Spinal cord (tissue), 10 donors: Measurements from ENCODE around the gene HNRNPC. TPM values are rescaled to one million over a fixed set of nuclear protein-coding genes. Genes with fewer than 3 reads are reported as not detected.

Experiments used
- DNase-seq, 6 donors: peaks; one replicate each; pipeline versions ENCODE4 v3.0.0 to v3.0.0-alpha.2; 2013 to 2015; ENCODE audit warnings: low spot score in 6 of 6, low read depth in 4 of 6
- H3K27ac ChIP-seq: one replicate; pipeline ENCODE4 v1.5.1; 2013; ENCODE audit warnings: low read depth, low read length, control low read depth
- H3K27me3 ChIP-seq: one replicate; pipeline ENCODE4 v1.6.1; 2013; ENCODE audit warnings: low read length; ENCODE audit not compliant: control insufficient read depth, insufficient read depth
- H3K36me3 ChIP-seq: one replicate; pipeline ENCODE4 v1.6.1; 2013; ENCODE audit warnings: low read length; ENCODE audit not compliant: control insufficient read depth, insufficient read depth
- H3K4me1 ChIP-seq: one replicate; pipeline ENCODE4 v1.6.1; 2013; ENCODE audit warnings: low read length; ENCODE audit not compliant: control insufficient read depth, insufficient read depth
- H3K4me3 ChIP-seq: one replicate; pipeline ENCODE4 v1.5.1; 2013; ENCODE audit warnings: low read depth, low read length, control low read depth
- H3K9me3 ChIP-seq: one replicate; pipeline ENCODE4 v1.6.1; 2013; ENCODE audit warnings: low read length; ENCODE audit not compliant: control insufficient read depth, insufficient read depth
- WGBS: methylation state at CpG from one replicate; pipeline ENCODE4 v1.1.5; 2013; ENCODE audit warnings: missing lambda C conversion rate; ENCODE audit not compliant: insufficient coverage; 5-methylcytosine and 5-hydroxymethylcytosine counted together
- long read RNA-seq, 4 donors: transcript quantifications; one replicate each; lab custom pipeline, GENCODE V29; 2026
- polyA plus RNA-seq, 2 donors: library from polyadenylated mRNA; unstranded; fragments of 120-200 nt; gene quantifications; one replicate each; pipeline ENCODE4 v1.2.1, GENCODE V29; 2013; ENCODE audit not compliant: insufficient read length in 2 of 2
- total RNA-seq, 2 donors: library from RNA; depleted of rRNA in 1 of 2; stranded (reverse); fragments of 120-200 nt in 1 of 2; fragments of >200 nt in 1 of 2; gene quantifications; one replicate each; pipeline versions ENCODE4 v1.2.3 to v1.2.4, GENCODE V29; 2013 to 2014
- donor health status: healthy.

The HNRNPC gene
- total RNA-seq (100 to 1,000 TPM; 497 to 536 TPM), polyA plus RNA-seq (100 to 1,000 TPM; 492 to 522 TPM)
- long read RNA-seq, donor 1, full-length matches to known transcripts: 114 of 318 reads
- long read RNA-seq, donor 1, partial matches to known transcripts: 139 of 318 reads
- long read RNA-seq, donor 1, other reads (novel, unspliced or antisense): 65 of 318 reads
- long read RNA-seq, donor 2, transcript HNRNPC-205 (9 exons, 1,375 nt): major isoform, 19 of 80 reads
- long read RNA-seq, donor 2, partial matches to known transcripts: 45 of 80 reads
- long read RNA-seq, donor 2, other reads (novel, unspliced or antisense): 0 of 80 reads
- long read RNA-seq, donor 3, transcript HNRNPC-206 (3 exons, 724 nt): minor isoform, 6 of 120 reads
- long read RNA-seq, donor 3, transcript HNRNPC-205 (9 exons, 1,375 nt): major isoform, 16 of 120 reads
- long read RNA-seq, donor 3, partial matches to known transcripts: 72 of 120 reads
- long read RNA-seq, donor 3, other reads (novel, unspliced or antisense): 13 of 120 reads
- long read RNA-seq, donor 4, full-length matches to known transcripts: 214 of 1,051 reads
- long read RNA-seq, donor 4, partial matches to known transcripts: 726 of 1,051 reads
- long read RNA-seq, donor 4, other reads (novel, unspliced or antisense): 111 of 1,051 reads

DNA sequence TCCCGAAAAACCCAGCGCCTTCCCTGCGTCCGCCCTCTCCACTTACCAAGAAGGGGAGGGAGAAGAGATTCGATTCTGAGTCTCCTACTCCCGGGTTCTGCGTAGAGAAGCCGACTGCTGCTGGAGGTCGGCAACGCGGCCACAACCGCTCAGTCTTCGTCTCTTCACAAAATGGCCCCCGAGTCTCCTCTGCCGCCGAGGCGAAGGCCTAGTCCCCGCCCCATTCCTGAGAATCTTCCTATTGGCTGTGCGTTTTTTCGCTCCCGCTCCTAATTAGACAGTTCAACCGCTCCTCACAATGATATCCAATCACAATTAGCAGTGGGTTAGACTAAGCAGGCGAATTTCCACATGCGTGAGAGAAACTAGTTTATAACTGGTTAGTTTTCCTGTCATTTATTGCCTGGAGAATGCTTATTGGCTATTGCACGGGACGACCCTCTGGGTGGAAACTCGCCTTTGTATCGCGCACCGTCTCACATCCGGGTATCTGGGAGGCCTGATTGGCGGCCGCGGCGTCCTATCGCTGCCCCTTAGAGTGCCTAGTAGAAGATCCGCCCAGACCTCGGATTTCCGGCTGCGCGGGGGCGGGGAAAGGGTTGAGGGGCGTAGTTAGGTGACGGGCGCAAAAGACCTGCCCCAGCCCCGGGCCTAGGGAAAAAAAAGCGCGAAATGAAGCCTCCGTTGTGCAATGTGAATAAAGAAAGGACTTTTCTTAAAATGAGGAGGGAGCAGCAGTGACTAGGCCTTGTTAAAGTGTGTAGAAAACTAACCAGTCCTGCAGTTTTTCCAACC is at the start of gene HNRNPC:
HNRNPC (minus strand) TSS at position 191 of the 795 bp plus-strand sequence. CDS start 35,249 bp downstream, outside the sequence.
- under 1% methylated on average over 40 of the region's 49 CpGs for WGBS
- Histone ChIP-seq H3K36me3 (peaks cover 15% of the 10 kb centered on the region), H3K9me3 (no peaks in the 10 kb centered on the region), H3K27ac (peak within 1 kb of the TSS; percentile 90), H3K4me3 (peak within 1 kb of the TSS; percentile 94), H3K4me1 (peaks cover 20% of the 10 kb centered on the region), H3K27me3 (no peaks in the 10 kb centered on the region)
- DNase-seq: peak; percentile 100

DNA sequence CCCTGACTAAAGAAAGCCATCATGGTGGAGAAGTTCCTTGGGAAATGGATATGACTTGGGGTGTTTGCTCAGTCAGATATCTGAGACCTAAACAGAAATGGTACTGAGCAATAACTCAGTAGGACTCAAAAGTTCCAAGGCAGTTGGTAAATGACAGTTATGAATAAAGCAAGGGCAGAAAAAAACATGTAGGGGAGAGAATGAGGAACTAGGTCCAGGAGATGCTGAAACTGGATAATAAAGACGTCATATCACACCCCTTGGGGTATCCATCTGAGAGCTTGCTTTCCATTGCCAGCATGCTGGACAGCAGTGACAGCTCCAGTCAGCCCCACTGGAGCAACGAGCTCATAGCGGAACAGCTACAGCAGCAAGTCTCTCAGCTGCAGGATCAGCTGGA is 48.2 kb upstream of the HNRNPC start:
- no peak overlapping the region for H3K27ac ChIP-seq
- no peaks in the 10 kb centered on the region for H3K27me3 ChIP-seq
- WGBS: 65% methylated on average over 3 of the region's 3 CpGs
- no peaks in the 10 kb centered on the region for H3K9me3 ChIP-seq
- H3K4me1 ChIP-seq: no peaks in the 10 kb centered on the region
- DNase-seq: no peak
- no peak overlapping the region for H3K4me3 ChIP-seq
- no peaks in the 10 kb centered on the region for H3K36me3 ChIP-seq

DNA sequence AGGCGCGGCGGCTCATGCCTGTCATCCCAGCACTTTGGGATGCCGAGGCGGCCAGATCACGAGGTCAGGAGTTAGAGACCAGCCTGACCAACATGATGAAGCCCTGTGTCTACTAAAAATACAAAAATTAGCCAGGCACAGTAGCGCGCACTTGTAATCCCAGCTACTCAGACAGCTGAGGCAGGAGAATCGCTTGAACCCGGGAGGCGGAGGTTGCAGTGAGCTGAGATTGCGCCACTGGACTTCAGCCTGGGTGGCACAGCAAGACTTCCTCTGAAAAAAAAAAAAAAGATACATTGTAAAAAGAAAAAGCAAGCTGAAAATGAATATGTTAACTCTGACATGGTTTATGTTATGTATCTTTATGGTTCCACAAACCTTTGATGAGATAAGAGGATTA is 44.3 kb upstream of the HNRNPC start:
- no peak for DNase-seq
- WGBS: 97% methylated on average over 9 of the region's 12 CpGs
- Histone ChIP-seq H3K27me3 (no peaks in the 10 kb centered on the region), H3K4me3 (no peak overlapping the region), H3K27ac (no peak overlapping the region), H3K9me3 (no peaks in the 10 kb centered on the region), H3K4me1 (peaks cover 4% of the 10 kb centered on the region), H3K36me3 (no peaks in the 10 kb centered on the region)

DNA sequence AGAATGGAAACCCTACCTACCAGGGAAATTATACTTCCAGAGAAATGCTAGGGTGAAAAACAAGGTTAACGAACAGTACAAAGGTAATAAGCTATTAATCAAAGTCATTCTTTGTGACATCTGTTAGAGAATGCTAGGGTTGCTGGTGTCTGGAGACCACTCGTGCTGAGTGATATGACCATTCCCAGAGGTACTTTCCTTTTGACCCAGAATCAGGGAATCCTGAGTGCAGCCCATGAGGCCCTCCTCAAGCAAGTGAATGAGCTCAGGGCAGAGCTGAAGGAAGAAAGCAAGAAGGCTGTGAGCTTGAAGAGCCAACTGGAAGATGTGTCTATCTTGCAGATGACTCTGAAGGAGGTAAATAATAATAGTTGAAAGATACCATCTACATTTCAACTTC is 42.4 kb upstream of the HNRNPC start:
- H3K27ac ChIP-seq: no peak overlapping the region
- no peak overlapping the region for H3K4me3 ChIP-seq
- 29% methylated on average over 1 of the region's 2 CpGs for WGBS
- H3K27me3 ChIP-seq: no peaks in the 10 kb centered on the region
- DNase-seq: no peak
- no peaks in the 10 kb centered on the region for H3K36me3 ChIP-seq
- H3K4me1 ChIP-seq: peaks cover 4% of the 10 kb centered on the region
- H3K9me3 ChIP-seq: no peaks in the 10 kb centered on the region

DNA sequence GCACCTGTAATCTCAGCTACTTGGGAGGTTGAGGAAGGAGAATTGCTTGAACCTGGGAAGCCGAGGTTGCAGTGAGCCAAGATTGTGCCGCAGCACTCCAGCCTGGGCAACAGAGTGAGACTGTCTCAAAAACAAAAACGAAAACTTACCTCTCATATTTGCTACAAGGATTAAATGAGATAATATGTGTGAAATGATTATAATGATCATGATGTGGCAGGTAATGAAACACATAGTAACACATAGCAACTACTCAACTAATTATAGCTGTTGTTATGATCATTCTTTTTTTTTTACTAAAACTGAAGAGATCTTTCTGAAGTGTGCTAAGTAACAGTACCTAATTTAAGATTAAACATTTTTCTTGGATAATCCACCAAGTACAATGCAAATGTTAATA is 40.7 kb upstream of the HNRNPC start:
- Histone ChIP-seq H3K27ac (no peak overlapping the region), H3K27me3 (no peaks in the 10 kb centered on the region), H3K4me1 (peaks cover 4% of the 10 kb centered on the region), H3K9me3 (no peaks in the 10 kb centered on the region), H3K4me3 (no peak overlapping the region), H3K36me3 (no peaks in the 10 kb centered on the region)
- DNase-seq: no peak
- whole genome bisulfite sequencing: no CpG with 5 or more reads among the region's 3 CpGs

DNA sequence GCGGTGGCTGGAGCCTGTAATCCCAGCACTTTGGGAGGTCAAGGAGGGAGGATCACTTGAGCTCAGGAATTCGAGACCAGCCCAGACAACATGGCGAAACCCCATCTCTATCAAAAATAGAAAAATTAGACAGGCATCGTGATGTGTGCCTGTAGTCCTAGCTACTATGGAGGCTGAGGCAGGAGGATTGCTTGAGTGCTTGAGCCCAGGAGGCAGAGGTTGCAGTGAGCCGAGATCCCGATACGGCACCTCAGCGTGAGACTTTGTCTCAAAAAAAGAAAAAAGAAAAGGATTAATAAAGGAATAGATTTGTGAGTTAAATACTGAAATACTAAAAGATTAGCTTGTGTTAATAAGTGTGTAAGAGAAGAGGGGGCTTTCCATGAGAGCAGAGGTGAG is 40.0 kb upstream of the HNRNPC start:
- no peaks in the 10 kb centered on the region for H3K27me3 ChIP-seq
- peak overlapping the region; percentile 39 for H3K4me3 ChIP-seq
- no peak for DNase-seq
- H3K36me3 ChIP-seq: no peaks in the 10 kb centered on the region
- H3K27ac ChIP-seq: no peak overlapping the region
- peaks cover 4% of the 10 kb centered on the region for H3K4me1 ChIP-seq
- 84% methylated on average over 5 of the region's 8 CpGs for WGBS
- H3K9me3 ChIP-seq: no peaks in the 10 kb centered on the region

DNA sequence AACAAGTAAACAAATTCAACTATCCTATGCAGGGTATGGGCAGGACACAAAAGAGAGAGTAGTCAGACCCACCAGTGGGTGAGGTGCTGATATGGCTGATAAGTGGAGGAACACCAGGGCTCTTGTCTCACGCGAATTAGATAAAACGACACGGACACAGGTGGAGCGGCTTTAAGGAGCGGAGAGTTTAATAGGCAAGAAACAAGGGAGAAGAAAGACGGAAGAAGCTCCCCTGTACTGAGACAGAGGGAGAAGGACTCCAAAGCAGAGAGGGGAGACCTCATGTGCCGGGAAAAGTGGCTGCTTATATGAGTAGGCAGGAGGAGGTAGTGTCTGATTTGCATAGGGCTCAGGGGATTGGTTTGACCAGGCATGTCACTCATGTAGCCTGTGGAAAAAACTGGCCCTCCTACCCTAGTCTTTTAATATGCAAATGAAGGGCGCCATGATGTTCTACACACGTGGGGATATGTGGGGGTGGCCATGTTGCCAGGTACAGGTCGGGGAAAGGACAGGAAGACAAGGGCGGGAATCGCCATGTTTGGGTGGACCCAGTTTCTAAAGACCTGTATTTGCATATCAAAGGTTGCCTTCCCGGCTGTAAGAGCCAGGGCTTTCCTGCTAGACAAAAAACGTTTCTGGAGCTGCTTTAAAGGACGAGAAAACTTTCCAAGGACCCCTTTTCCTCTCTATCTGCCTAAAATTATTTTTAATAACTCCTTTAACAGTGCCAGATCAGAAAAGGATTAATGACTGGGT is 39.4 kb upstream of the HNRNPC start:
- Histone ChIP-seq H3K4me3 (peak overlapping the region; percentile 39), H3K9me3 (no peaks in the 10 kb centered on the region), H3K27ac (peak overlapping the region; percentile 11), H3K27me3 (no peaks in the 10 kb centered on the region), H3K36me3 (no peaks in the 10 kb centered on the region), H3K4me1 (peaks cover 4% of the 10 kb centered on the region)
- peak in 5 of 6 donors; percentile 31 to 95 (median 60) for DNase-seq
- 1% methylated on average over 11 of the region's 16 CpGs for WGBS

DNA sequence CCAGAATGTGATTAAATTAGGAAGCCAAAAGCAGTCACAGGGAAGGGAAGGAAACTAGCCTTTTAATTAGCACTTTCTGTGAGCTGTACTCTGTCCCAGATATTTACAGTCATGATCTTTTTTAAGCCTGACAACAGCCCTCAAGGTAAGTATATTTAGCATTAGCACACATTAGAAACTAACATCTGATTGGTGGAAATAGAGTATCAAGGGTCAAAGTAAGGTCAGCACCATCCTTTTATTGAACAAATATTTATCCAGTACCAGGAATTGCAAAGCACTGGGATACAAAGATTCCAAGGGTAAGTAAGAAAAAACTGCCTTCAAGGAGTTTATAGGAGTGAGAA is 38.9 kb upstream of the HNRNPC start:
- H3K27ac ChIP-seq: no peak overlapping the region
- no peaks in the 10 kb centered on the region for H3K27me3 ChIP-seq
- H3K9me3 ChIP-seq: no peaks in the 10 kb centered on the region
- DNase-seq: no peak
- peak overlapping the region; percentile 39 for H3K4me3 ChIP-seq
- peaks cover 4% of the 10 kb centered on the region for H3K4me1 ChIP-seq
- H3K36me3 ChIP-seq: no peaks in the 10 kb centered on the region

DNA sequence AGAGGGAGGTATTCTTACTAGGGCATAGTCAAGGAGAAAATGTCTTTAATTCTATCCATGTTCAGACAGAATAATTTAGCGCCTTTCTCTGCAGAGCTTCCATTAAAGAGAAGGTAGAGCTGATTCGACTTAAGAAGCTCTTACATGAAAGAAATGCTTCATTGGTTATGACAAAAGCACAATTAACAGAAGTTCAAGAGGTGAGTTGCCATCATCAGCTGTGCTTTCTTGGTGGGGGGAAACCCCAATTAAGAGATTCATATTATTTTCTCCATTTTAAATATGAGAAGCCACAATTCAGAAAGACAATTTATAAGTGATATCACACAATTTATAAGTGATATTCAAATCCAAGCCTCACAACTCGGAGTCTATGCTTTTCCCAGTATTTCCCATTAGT is 38.4 kb upstream of the HNRNPC start:
- Histone ChIP-seq H3K9me3 (no peaks in the 10 kb centered on the region), H3K36me3 (no peaks in the 10 kb centered on the region), H3K4me3 (no peak overlapping the region), H3K4me1 (peaks cover 4% of the 10 kb centered on the region), H3K27ac (no peak overlapping the region), H3K27me3 (no peaks in the 10 kb centered on the region)
- DNase-seq: peak in 1 of 6 donors; percentile 6
- no CpG with 5 or more reads among the region's 3 CpGs for WGBS
